HEK293 (cell line): ENCODE measurements around the gene CZIB.

Experiments
- CTCF ChIA-PET: fragments of 350-600 bp; formaldehyde crosslinking; extraction: SDS; loops from one replicate; lab custom pipeline; 2021; ENCODE audit warnings: antibody characterized with exemption; lab: Yijun Ruan, JAX
- POLR2A ChIA-PET: fragments of 300-600 bp; formaldehyde crosslinking; extraction: SDS; loops from one replicate; lab custom pipeline; 2020; ENCODE audit warnings: antibody characterized with exemption, inconsistent platforms; lab: Yijun Ruan, JAX
- H3K27ac ChIP-seq: fragments of 200-500 bp; sonication (Bioruptor generic); 2 replicates; pipeline ENCODE4 v1.5.1; 2014; ENCODE audit warnings: low read depth, low read length, control low read depth, inconsistent platforms; ENCODE audit errors: extremely low read depth
- H3K36me3 ChIP-seq, 2 experiments: fragments of 200-500 bp in 1 of 2; sonication (Bioruptor generic) in 1 of 2; 1 replicate in 1 of 2; 2 replicates in 1 of 2; pipeline ENCODE4 v1.5.1; 2014 to 2017; ENCODE audit warnings: inconsistent platforms in 2 of 2, low read length in 2 of 2; ENCODE audit not compliant: control insufficient read depth in 2 of 2, insufficient read depth in 1 of 2
- H3K4me1 ChIP-seq: fragments of 200-500 bp; sonication (Bioruptor generic); 2 replicates; pipeline ENCODE4 v1.5.1; 2014; ENCODE audit warnings: mild to moderate bottlenecking, low read length, inconsistent platforms; ENCODE audit not compliant: control insufficient read depth, insufficient read depth
- H3K4me3 ChIP-seq: 2 replicates; pipeline ENCODE4 v1.5.1; 2011; ENCODE audit warnings: low read depth, mild to moderate bottlenecking, control low read depth, low read length, moderate library complexity
- H3K9me3 ChIP-seq: fragments of 200-500 bp; sonication (Bioruptor generic); 2 replicates; pipeline ENCODE4 v1.5.1; 2014; ENCODE audit warnings: low read depth, low read length, inconsistent platforms; ENCODE audit not compliant: control insufficient read depth, insufficient read depth
- ZBTB44 ChIP-seq: fragments of 450-650 bp; IDR thresholded peaks from 2 replicates; pipeline ENCODE4 v1.5.1; 2018; ENCODE audit warnings: missing biosample characterization, mild to moderate bottlenecking, missing genetic modification characterization
- ZBTB6 ChIP-seq: fragments of 450-650 bp; formaldehyde crosslinking; IDR thresholded peaks from 2 replicates; pipeline ENCODE4 v1.5.1; 2017; ENCODE audit warnings: missing biosample characterization, missing genetic modification characterization
- ZFP69B ChIP-seq: fragments of 450-650 bp; formaldehyde crosslinking; IDR thresholded peaks from 2 replicates; pipeline ENCODE4 v1.5.1; 2016; ENCODE audit warnings: missing biosample characterization, missing genetic modification characterization
- ZIC2 ChIP-seq: fragments of 450-650 bp; formaldehyde crosslinking; IDR thresholded peaks from 2 replicates; pipeline ENCODE4 v1.5.1; 2016; ENCODE audit warnings: missing biosample characterization, missing genetic modification characterization
- ZNF112 ChIP-seq: fragments of 450-650 bp; formaldehyde crosslinking; IDR thresholded peaks from 2 replicates; pipeline ENCODE4 v1.5.0; 2017; ENCODE audit warnings: missing biosample characterization, missing genetic modification characterization
- ZNF140 ChIP-seq: fragments of 450-650 bp; formaldehyde crosslinking; IDR thresholded peaks from 2 replicates; pipeline ENCODE4 v1.5.1; 2016; ENCODE audit warnings: missing biosample characterization, missing genetic modification characterization
- ZNF394 ChIP-seq: fragments of 450-650 bp; formaldehyde crosslinking; IDR thresholded peaks from 2 replicates; pipeline ENCODE4 v1.5.1; 2016; ENCODE audit warnings: missing biosample characterization, missing genetic modification characterization, mild to moderate bottlenecking, moderate library complexity, borderline replicate concordance
- ZNF621 ChIP-seq: fragments of 450-650 bp; formaldehyde crosslinking; IDR thresholded peaks from 2 replicates; pipeline ENCODE4 v1.5.1; 2017; ENCODE audit warnings: missing biosample characterization, missing genetic modification characterization
- ZNF658 ChIP-seq: fragments of 450-650 bp; formaldehyde crosslinking; IDR thresholded peaks from 2 replicates; pipeline ENCODE4; 2016; ENCODE audit warnings: missing biosample characterization, missing genetic modification characterization
- ZNF692 ChIP-seq: fragments of 450-650 bp; formaldehyde crosslinking; IDR thresholded peaks from 2 replicates; pipeline ENCODE4 v1.5.1; 2016; ENCODE audit warnings: missing biosample characterization, missing genetic modification characterization
- ZNF768 ChIP-seq: fragments of 450-650 bp; formaldehyde crosslinking; IDR thresholded peaks from 2 replicates; pipeline ENCODE4 v1.5.1; 2018; ENCODE audit warnings: missing biosample characterization, mild to moderate bottlenecking, missing genetic modification characterization
- ZNF785 ChIP-seq: fragments of 450-650 bp; formaldehyde crosslinking; IDR thresholded peaks from 2 replicates; pipeline ENCODE4 v1.5.1; 2016; ENCODE audit warnings: missing biosample characterization, missing genetic modification characterization
- ZNF791 ChIP-seq: fragments of 450-650 bp; formaldehyde crosslinking; IDR thresholded peaks from 2 replicates; pipeline ENCODE4 v1.5.1; 2016; ENCODE audit warnings: missing biosample characterization, missing genetic modification characterization
- ZNF837 ChIP-seq: fragments of 450-650 bp; formaldehyde crosslinking; IDR thresholded peaks from 2 replicates; pipeline ENCODE4 v1.5.1; 2016; ENCODE audit warnings: missing biosample characterization, missing genetic modification characterization
- ZSCAN18 ChIP-seq: fragments of 450-650 bp; formaldehyde crosslinking; IDR thresholded peaks from 2 replicates; pipeline ENCODE4 v1.5.1; 2016; ENCODE audit warnings: missing biosample characterization, missing genetic modification characterization
- ZSCAN5A ChIP-seq: fragments of 450-650 bp; formaldehyde crosslinking; IDR thresholded peaks from 2 replicates; pipeline ENCODE4 v1.5.1; 2016; ENCODE audit warnings: missing biosample characterization, missing genetic modification characterization
- TF ChIP-seq, protein P1 (sequence below): fragments of 450-650 bp; formaldehyde crosslinking; IDR thresholded peaks from 2 replicates; pipeline ENCODE4 v1.5.1; 2017; ENCODE audit warnings: missing biosample characterization, missing genetic modification characterization
- TF ChIP-seq, protein P2 (sequence below): fragments of 450-650 bp; formaldehyde crosslinking; IDR thresholded peaks from 2 replicates; pipeline ENCODE4 v1.5.1; 2016; ENCODE audit warnings: missing biosample characterization, missing genetic modification characterization
- TF ChIP-seq, protein P3 (sequence below): fragments of 450-650 bp; formaldehyde crosslinking; IDR thresholded peaks from 2 replicates; pipeline ENCODE4 v1.5.1; 2017; ENCODE audit warnings: missing biosample characterization, missing genetic modification characterization

The CZIB gene

DNA sequence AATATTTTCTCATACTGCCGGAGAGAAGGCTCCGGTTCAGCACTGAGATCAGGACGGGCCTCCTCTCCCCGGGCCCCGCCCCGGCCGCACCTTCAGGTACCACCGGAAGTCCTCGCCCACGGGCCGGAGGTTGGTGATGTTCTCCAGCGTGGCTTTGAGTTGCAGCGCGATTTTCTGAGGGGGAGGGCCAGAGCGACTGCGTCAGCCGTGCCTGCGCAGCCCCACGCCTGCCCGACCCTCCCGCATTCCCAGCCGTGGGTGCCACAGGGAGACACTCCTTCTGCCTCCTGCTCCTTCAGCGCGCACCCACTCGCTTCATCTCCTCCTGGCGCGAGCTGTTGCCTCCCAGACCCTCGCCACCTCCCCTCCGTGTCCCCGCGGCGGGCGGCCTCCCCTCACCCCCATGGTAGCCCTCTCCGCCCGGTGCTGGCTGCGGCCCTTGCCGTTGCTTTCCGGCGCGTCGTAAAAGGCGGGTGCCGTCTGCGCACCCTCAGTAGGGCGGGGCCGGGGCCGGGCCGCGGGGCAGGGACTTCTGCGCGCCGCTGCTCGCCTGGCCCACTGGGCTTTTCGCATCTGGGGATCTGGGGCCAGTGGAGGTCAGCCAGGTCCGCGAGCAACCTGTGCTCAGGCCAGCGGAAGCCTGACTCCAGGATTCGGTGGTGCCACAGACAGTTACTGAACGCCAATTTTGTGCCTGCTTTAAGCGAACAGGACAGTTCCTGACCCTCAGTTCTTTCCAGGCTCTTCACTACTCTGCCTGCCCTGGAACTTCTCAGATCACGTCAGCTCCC, at the start of gene CZIB:
Gene CZIB (minus strand): TSS at position 464 of the 791 bp plus-strand sequence. CDS start 59 bp downstream, at position 405.
- Histone ChIP-seq H3K36me3 (peaks cover 0 to 36% of the 10 kb centered on the region in 2 experiments; a peak in 2 of 3 replicates), H3K4me3 (peak within 1 kb of the TSS; percentile 75), H3K27ac (peak within 1 kb of the TSS; percentile 74), H3K4me1 (no peaks in the 10 kb centered on the region), H3K9me3 (no peaks in the 10 kb centered on the region)
- CTCF ChIA-PET = interaction anchor here (0.6 kb wide), 1 partner anchor 232 kb away, joined by 3 read pairs; no protein-coding TSS in a partner anchor
- POLR2A ChIA-PET = interaction anchor here (0.6 to 1.5 kb wide), 2 partner anchors 18 to 1149 kb away, joined by 4 to 6 read pairs; partner anchors contain the start of gene MAGOH
- TF ChIP-seq, protein P1, sequence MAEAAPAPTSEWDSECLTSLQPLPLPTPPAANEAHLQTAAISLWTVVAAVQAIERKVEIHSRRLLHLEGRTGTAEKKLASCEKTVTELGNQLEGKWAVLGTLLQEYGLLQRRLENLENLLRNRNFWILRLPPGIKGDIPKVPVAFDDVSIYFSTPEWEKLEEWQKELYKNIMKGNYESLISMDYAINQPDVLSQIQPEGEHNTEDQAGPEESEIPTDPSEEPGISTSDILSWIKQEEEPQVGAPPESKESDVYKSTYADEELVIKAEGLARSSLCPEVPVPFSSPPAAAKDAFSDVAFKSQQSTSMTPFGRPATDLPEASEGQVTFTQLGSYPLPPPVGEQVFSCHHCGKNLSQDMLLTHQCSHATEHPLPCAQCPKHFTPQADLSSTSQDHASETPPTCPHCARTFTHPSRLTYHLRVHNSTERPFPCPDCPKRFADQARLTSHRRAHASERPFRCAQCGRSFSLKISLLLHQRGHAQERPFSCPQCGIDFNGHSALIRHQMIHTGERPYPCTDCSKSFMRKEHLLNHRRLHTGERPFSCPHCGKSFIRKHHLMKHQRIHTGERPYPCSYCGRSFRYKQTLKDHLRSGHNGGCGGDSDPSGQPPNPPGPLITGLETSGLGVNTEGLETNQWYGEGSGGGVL = peak; percentile 72
- TF ChIP-seq ZNF112 (no peak), ZNF791 (tag by site-specific recombination) (no peak), ZNF140 (tag by site-specific recombination) (no peak), ZNF768 (tag by site-specific recombination) (no peak; the same call in 1 of the 2 replicates), ZIC2 (tag by site-specific recombination) (peak; percentile 75), ZSCAN18 (no peak), ZNF785 (peak; percentile 58; the same call in 1 of the 2 replicates), ZBTB6 (tag by site-specific recombination) (no peak; the same call in 1 of the 2 replicates), ZNF621 (tag by site-specific recombination) (no peak), ZSCAN5A (tag by site-specific recombination) (peak; percentile 99; the same call in 1 of the 2 replicates), ZBTB44 (tag by site-specific recombination) (0 out of 2 replicates have a peak, but pooled peaks have one; percentile 25), ZNF692 (tag by site-specific recombination) (peak; percentile 92), ZNF394 (peak; percentile 64; the same call in 1 of the 2 replicates), ZNF837 (0 out of 2 replicates have a peak, but pooled peaks have one; percentile 64), ZNF658 (no peak), ZFP69B (tag by site-specific recombination) (peak; percentile 76)
- TF ChIP-seq, protein P2, sequence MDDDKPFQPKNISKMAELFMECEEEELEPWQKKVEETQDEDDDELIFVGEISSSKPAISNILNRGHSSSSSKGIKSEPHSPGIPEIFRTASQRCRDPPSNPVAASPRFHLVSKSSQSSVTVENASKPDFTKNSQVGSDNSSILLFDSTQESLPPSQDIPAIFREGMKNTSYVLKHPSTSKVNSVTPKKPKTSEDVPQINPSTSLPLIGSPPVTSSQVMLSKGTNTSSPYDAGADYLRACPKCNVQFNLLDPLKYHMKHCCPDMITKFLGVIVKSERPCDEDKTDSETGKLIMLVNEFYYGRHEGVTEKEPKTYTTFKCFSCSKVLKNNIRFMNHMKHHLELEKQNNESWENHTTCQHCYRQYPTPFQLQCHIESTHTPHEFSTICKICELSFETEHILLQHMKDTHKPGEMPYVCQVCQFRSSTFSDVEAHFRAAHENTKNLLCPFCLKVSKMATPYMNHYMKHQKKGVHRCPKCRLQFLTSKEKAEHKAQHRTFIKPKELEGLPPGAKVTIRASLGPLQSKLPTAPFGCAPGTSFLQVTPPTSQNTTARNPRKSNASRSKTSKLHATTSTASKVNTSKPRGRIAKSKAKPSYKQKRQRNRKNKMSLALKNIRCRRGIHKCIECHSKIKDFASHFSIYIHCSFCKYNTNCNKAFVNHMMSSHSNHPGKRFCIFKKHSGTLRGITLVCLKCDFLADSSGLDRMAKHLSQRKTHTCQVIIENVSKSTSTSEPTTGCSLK (tag by site-specific recombination) = no peak
- TF ChIP-seq, protein P3, sequence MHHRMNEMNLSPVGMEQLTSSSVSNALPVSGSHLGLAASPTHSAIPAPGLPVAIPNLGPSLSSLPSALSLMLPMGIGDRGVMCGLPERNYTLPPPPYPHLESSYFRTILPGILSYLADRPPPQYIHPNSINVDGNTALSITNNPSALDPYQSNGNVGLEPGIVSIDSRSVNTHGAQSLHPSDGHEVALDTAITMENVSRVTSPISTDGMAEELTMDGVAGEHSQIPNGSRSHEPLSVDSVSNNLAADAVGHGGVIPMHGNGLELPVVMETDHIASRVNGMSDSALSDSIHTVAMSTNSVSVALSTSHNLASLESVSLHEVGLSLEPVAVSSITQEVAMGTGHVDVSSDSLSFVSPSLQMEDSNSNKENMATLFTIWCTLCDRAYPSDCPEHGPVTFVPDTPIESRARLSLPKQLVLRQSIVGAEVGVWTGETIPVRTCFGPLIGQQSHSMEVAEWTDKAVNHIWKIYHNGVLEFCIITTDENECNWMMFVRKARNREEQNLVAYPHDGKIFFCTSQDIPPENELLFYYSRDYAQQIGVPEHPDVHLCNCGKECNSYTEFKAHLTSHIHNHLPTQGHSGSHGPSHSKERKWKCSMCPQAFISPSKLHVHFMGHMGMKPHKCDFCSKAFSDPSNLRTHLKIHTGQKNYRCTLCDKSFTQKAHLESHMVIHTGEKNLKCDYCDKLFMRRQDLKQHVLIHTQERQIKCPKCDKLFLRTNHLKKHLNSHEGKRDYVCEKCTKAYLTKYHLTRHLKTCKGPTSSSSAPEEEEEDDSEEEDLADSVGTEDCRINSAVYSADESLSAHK (tag by site-specific recombination) = 0 out of 2 replicates have a peak, but pooled peaks have one; percentile 54
